ENCODE data around the gene PCDH10. TPM values are rescaled to one million over a fixed set of nuclear protein-coding genes. Genes with fewer than 3 reads are reported as not detected.

PCDH10 gene
- total RNA-seq (2014; rRNA removed; shearing (Covaris generic)), result 10.3 and 12.8 TPM in 2 replicates

GRCh38 chr4:133148690-133149363, at the start of gene PCDH10:
TSS of gene PCDH10 (plus strand) at chr4:133149294. CDS start at chr4:133150141, 847 bp downstream.

